GM19351 (cell line): ENCODE data around the gene SORCS2.

Source experiments
- ATAC-seq: cut with Tn5 transposase; IDR thresholded peaks from one replicate; pipeline ENCODE4 v1.9.1; 2021; ENCODE audit warnings: mild to moderate bottlenecking, moderate library complexity; ENCODE audit not compliant: unreplicated experiment

Gene SORCS2

DNA sequence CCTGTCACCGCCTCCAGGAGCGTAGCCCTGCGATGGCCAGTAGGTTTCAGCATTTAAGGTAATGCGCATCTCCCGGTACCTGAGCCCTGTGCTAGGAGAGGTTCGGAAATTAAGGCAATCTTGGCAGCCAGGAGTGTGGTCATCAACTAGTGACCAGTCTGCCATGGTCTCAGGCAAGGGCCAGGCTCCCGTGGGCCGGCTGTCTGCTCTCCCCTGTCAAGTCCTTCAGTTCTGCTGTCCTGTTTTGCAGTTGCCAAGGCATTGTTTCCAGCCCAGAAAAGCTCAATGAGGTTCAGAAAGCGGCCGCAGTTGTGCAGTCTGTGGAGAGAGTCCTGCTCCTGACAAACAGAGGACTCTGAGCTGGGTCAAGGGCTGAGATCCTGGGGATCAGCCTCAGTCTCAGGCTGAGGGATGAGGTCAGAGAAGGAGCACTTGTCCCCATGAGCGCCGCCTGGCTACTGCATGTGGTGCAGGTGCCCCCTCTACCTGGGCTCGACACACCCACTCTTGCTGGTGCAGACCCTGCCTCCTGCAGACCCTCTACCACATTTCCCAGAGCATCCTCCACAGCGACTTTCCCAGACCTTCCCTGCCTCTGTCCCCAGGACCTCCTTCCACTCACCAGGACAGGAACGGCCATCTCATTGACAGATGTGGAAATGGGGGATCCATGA, 295.8 kb downstream of the SORCS2 start:
- no peak for ATAC-seq

DNA sequence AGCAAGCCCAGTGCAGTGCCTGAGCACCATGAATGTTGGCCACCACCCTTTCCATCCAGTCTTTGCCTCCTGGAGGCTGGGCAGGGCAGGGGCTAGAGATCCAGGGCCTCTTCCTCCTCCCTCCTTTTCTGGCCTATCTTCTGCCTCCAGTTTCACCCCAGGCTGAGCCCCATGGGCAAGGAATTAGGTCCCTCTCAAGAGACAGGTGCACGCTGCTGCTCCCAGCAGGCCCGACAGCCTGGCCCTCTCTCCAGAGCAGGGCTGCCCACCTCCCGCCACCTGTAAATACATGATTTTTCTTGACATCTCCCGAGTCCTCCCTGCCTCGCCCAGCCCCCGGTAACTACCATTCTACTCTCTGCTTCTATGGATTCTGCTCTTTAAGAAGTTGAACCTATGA, 299.6 kb downstream of the SORCS2 start:
- no peak for ATAC-seq

DNA sequence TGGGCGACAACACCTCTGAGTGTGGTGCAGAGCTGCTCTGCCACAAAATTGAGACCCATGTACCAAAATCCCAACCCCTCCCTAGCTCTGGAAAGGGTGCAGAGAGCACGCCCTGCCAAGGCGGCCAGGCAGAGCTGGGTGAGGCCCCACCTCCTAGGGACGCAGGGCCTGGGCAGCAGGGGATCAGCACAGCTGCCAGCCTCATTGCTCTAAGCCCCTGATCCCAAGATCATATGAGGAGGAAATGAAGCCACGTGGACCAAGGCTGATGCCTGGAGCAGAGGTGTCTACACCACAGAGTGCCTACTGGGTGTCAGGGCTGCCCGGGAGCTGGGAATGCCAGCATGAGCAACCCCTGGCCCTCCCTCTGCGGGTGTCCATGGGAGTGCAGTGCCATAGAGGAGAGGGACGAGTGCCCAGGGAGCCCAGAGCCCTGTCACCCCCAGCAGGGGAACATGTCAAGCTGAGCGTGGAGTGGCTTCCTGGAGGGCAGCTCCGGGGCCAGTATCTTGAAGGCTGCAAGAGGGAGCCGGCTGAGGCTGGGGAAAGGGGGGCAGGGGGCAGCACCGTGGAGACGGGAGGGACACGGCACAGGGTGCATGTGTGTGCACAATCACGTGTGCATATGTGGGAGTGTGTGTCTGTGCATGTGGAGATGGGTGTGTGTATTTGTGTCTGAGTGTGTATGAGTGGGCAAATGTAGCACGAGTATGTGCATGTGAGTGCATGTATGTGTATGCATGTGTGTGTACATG, 306.3 kb downstream of the SORCS2 start:
- no peak for ATAC-seq

DNA sequence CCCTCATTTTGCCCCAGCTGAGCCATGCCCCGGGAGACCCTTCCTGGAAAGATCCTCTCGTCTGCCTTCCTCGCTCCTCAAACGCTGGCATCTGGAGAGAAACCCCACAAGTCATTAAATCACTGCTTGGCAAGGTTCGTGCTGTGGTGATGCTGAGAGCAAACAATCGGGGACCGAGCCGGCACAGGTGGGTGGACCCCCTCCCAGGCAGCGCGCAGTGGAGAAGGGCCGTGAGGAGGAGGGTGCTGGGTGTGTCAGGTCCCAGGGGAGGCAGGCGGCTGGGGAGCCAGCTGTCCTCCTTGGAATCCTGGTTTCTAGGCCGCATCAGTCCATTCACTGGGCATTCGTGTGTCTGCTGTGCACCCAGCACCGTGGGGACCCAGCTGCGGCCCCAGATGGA, 307.3 kb downstream of the SORCS2 start:
- ATAC-seq, result no peak

DNA sequence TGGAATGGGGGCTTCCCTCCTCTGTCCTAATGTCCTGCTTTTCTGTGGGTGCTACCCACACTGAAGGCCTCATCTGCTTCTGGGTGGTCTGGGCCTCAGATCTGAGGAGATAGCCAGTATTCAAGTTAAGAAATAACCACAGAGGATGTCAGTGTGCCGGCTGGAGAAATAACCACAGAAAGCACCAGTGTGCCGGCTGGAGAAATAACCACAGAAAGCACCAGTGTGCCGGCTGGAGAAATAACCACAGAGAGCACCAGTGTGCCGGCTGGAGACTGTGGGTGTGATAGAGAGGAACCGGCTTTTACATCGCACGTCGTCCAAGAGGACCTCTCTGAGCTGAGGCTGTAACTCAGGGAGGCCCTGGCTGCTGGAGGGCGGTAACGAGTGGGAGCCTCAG, 308.1 kb downstream of the SORCS2 start:
- ATAC-seq, result no peak

DNA sequence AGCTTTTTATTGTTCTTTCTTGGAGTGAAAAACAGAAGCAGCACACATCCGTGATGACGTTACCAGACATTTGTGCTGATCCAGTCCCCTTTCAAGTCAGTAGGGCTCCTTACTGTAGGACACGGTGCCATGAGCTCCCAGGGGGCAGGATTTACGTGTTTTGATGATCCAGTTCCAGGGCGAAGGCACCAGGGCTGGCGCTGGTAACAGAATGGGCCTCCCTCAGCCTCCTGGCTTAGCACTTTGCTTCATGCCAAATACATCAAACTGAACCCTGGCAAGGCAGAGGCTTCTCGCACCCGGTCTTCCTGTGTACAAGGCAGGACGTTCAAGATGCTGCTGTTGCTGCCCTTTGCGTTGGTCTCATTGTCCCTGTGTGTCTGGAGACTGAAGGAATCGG, 309.0 kb downstream of the SORCS2 start:
- ATAC-seq, result no peak

DNA sequence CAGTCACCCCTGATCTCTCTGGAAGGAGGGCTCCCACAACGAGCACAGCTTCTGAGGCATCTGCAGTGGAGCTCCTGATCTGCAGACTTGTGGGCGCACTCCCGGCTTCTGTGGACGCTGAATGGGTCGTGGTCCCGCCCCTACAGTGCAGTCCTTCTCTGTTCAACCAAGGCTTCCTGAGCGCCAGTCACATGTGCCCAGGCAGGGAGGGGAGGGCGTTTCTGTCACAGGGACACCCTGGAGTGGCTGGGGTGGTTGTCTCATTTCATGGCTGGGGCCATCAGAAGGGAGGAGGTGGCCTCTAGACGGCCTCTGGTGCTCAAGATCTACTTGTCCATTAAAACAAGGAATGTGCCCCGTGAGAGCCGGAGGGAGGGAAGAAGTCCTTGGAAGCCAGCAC, 309.5 kb downstream of the SORCS2 start:
- ATAC-seq, result no peak

DNA sequence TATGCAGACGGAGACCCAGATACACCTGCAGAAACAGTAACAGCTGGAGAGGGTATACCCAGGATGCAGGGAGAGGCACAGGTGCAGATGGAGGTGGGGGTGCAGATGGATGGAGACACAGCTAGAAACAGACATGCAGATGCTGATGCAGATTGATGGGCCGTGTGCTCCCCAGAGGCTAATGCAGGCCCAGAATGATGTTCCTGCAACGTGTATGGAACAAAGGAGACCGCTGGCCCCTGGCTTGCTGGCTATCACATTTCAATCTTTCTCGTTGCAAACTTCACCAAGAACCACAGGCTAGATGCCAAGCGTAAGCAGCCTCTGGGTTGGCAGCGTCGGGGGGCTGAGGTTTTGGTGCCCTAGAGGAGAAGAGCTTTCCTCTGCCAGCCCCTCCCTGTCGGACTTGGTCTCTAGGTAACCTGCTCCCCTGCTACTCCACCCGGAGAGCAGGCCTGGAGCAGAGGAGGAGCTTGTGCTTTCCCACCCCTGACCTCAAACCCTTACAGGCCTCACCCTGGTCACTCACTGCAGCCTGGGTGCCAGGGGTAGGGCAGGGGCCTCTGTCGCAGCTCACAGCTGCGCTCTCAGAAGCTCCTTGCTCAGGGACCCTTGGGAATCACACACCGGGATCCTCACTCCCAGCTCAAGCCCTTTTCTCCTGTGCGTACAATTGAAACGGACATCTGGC, 311.4 kb downstream of the SORCS2 start:
- ATAC-seq, result no peak

DNA sequence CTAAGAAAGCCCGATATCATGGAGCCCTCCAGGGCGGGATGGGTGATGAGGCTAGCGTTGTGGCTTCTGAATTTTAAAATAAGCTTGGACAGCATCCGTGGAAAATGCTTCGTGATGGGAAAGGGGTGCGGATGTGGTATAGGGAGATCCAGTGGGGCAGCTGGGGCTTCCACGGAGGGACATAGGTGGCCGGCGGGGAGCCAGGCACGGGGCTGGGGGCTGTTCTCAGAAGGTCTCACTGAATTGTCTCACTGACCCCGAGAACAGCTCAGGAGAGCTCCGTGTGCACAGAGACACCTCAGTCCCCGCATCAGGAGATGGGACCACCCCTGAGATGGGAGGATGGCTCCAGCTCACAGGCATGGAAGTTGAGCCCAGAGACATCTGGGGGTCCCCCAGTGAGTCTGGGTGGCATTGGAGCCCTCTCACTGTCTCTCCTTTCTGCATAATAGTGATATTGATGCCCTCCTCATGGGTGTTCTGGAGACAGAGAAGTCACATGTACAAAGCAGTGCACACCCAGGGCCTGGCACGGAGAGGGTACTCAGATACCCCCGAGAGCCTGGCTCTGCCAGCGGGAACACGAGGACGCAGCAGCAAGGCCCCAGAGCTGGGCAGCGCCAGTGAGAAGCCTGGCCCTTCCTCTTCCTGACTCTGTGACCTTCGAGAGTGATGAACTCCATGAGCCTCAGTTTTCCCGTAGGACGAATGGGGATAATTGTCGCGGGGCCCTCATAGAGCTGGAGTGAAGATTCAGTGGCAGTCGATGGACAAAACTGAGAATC, 313.0 kb downstream of the SORCS2 start:
- ATAC-seq, result no peak

DNA sequence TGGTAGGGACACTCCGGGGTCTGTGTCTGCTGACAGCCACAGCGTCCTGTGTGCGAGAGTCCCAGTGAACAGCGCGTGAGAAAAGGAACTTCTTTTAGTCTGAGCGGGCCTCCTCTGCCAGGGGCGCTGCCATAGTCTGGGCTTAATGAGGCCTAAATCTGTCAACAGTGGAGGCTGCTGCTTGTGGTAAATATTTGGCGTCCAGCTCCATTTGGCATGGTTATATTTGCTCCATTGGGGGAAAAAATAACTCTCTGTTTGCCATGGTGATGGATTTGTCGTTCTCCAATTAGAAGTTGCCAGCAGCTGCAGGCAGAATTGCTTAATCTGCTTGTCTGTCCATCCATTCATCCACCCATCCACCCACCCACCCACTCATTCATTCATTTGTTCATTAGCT, 313.8 kb downstream of the SORCS2 start:
- no peak for ATAC-seq

DNA sequence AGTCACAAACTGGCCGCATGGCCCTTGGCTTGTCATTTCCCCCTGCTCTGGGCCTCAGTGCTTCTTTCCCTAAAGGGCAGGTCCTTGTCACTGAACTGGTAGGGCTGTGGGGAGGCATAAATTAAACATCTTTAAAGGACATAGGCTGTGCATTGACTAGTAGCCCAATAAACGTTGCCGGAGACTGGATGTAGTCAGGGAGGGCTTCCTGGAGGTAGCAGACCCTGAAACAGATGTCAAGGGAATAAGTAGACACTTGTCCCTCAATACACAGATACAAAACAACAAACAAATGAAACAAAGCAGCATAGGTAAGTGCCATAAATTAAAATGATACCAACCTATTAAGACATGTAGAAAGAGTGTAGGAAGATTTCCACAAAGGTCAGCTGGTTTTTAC, 314.2 kb downstream of the SORCS2 start:
- ATAC-seq, result no peak

DNA sequence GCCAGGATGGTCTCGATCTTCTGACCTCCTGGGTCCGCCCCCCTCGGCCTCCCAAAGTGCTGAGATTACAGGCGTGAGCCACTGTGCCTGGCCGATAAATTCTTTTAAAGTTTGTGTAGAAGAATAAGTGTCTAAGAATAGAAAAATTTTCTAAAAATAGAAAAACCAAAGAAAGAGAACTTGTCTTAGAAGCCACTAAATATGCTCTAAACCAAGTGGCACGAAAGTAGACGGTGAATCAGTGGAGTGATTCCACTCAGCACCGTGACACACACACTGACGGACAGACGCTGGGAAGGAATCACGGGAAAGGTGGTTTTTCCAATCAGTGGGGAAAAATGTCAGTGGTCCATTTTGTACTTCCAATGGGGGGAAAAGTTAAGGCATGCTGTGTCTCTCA, 315.0 kb downstream of the SORCS2 start:
- no peak for ATAC-seq

DNA sequence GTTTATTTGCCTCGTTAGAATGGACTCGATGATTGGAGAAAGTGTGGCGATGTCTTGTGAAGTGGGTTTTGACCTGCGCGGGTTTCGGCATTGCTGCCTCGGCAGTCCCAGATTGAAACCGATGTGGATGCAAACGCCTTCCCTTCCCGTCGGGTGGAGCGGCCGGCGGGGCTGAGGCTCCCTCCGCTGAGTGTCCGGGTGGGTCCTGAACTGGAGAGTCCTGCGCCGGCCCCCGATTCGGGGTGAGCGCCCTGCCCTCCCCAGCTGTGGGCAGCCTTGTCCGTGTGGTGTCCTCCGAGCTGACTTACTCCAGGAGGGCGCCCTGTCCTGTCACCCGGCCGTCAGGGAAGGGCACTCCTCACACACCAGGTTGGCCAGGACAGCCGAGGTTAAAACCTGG, 317.7 kb downstream of the SORCS2 start:
- ATAC-seq, result no peak

DNA sequence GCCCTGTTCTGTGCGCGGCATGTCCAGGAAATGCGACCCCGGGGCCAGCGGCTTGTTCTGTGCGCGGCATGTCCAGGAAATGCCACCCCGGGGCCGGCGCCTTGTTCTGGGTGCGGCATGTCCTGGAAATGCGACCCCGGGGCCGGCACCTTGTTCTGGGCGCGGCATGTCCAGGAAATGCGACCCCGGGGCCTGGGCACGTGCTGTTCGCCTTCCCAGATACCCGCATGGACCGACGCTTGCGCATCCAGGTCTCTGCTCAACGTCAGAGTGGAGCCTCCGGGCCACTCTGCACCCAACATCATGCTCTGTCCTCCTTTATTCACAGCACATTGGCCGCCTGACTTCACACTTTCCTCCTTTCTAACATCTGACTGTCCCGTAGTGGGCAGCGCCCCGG, 318.2 kb downstream of the SORCS2 start:
- no peak for ATAC-seq

DNA sequence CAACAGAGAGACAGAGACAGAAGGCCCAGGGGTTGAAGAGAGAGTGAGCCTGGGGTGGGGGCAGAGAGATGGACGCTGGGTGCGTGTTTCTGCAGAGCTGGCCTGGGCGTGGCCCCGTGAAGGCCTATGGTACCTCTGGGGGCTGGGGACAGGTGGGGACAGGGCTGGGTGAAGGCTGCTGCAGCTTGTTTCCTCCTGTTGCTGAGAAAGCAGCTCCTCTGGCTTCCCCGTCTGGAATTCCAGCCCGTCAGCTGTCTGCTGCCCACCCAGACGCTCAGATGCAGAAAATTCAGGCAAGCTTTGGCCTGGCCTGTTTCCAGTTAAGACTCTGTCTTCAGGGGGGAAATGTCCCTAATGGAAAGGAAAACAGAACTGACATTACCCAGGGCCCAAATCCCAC, 319.2 kb downstream of the SORCS2 start:
- no peak for ATAC-seq

DNA sequence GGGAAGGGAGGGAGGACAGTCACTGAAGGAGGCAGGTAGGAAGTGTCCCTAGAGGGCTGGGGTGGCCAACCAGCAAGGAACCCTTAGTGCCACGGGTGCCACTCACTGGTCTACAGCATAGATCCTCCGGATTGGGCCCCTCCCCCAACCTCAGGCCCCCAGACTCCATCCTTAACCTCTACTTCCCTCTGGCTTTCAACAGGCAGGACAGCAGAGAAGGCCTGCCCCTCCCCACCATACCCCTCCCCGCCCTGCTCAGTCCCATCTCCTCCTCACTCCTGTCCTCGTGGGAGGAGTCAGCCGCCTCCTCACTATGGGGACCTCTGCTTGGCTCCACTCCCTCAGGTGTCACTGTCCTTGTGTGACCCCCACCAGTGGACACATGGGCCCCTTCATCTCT, 320.1 kb downstream of the SORCS2 start:
- ATAC-seq, result no peak

DNA sequence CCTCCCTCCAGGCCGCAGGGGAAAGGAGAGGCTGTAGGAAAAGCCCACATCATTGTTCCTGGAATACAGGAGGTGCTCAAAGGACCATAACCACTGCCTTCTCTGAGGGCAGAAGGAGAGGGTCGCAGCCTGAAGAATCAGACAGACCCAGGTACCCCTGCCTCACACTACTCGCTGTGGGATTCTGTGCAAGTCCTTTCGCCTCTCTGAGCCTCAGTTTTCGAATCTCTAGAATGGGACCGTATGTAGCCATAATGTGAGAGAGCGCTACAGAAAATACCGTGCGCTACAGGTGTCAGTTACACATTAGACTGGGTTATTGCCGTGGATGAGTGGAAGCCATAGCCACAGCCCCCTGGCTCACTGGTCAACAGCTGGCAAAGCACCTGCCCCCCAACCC, 320.6 kb downstream of the SORCS2 start:
- ATAC-seq, result no peak

DNA sequence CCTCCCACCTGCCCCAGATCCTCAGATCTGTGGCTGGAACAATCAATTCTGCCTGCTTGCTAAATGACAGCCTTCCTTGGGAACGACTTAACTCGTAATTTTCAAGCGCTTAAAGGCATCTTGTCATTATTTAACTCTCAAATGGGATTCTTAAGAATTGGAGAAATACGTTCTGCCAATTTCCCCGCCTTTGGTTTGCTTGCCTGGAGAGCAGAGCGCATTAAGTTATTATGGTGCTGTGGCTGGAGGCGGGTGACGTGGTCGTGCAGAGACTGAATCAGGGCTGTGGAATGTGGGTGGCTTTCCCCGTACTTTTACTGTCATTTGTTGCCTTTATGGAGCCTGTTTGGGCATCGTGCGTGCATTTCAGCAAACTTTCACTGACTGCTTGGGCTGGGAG, 321.3 kb downstream of the SORCS2 start:
- ATAC-seq, result no peak

DNA sequence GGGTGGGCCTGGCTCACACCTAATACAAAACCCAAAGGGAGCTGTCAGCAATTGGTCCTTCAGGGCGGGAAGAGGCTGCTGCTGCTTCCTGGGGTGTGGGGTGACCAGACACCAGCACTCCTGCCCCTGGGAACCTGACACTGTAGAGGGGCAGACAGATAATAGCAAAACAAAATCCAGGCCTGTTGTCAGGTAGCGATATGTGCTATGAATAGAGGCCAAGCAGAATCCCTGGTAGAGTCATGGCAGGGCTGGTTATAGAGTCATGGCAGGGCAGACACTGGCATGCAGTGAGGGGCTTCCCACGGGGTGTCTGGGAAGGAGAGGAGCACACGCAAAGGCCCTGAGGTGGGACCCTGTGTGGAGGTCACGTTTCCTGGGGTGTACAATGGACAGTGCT, 321.9 kb downstream of the SORCS2 start:
- no peak for ATAC-seq

DNA sequence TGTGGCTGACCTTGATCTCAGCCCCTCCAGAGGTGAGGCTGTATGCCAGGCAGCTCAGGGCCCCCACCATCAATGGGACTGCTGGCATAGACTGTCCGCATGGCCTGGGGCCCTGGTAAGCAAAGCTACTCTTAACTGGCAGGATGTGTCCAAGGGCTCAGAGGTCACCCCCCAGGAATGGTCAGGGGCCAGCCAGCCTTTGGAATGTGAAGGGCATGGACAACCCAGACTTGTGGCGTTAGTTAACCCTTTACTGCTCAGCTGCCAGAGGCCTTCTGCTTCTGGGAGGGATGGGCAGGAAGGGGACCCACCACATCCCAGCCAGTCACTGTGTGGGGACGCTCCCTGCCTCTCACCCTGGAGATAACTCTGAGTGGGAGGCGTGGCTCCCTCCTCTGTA, 322.5 kb downstream of the SORCS2 start:
- no peak for ATAC-seq

DNA sequence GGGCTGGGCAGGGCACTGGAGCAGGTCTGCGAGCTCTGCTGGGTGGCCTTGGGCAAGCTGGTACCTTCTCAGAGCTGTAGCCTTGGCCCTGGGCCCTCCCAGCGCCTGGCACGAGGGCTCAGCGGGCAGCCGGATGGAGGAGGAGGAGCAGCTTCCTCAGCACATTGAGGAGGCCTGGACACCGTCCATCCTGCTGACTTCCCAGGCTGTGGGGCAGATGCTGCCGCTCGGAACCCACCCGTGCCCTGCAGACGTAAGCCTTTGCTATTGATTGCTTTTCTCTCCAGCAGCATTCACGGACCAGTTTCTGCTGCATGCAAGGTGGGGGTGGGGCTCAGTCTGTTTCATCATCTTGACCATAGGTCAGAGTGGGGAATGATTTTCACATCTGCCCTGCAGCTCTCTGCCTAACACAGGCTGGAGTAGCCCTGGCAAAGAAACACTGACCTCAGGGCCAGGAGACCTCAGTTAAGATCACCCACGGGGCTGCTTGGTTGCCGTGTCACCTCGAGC, 323.1 kb downstream of the SORCS2 start:
- no peak for ATAC-seq
